HG02623 (cell line): ENCODE data around the gene CRISPLD2.

ENCODE experiments used
- ATAC-seq: cut with Tn5 transposase; IDR thresholded peaks from one replicate; pipeline ENCODE4 v1.9.1; 2021; ENCODE audit warnings: moderate library complexity; ENCODE audit not compliant: unreplicated experiment

CRISPLD2 gene

DNA sequence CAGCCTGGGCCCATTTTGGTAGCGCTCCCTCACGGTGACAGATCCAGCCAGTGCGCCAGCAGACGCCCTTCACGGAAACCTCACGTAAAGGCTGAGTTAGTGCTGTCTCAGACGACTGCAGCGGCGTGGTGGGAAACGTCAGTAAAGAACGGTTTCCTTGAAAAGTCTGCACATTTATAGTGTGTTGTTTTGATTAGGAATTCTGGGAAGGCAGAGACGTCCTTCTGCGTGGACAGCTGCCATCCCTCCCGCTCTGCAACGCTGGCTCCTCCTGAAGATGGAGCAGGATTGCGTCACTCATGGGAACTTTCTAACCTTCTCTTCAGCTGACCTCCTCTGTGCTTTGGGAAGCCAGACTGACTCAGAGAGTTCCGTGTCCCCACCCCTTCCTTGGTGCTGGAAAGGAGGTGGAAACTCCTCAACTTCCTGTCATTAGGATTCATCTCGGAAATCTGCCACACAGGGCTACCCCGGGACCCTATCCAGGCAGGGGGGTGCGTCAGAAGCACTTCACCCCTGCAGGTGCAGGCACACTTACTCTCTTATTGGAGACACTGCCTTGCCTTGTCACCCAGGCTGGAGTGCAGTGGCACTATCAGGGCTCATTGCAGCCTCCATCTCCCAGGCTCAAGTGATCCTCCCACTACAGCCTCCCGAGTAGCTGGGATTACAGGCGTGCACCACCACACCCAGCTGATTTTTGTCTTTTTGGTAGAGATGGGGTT lies 24.3 kb upstream of the CRISPLD2 start:
- no peak for ATAC-seq

GRCh38 chr16:84800158-84800978 lies 19.4 kb upstream of the CRISPLD2 start:
- ATAC-seq: no peak

DNA sequence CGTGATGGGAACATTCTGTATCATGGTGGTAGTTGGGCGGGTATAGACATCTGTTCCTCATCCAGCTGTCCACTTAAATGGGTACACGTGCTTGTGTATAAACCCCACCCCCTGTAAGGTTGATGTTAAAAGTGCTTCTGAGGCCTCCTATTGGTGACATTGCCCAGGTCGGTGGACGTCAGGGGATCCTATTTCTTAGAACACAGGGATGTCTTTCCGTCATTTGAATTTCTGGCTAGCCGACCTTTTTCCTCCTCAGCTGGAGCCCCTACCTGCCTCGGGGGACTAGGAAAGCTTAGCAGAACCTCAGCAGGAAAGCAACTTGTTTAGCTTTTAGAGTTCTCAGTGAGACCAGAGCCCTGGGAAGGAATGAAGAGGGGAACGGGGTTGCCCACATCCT lies 16.6 kb upstream of the CRISPLD2 start:
- ATAC-seq: no peak

DNA sequence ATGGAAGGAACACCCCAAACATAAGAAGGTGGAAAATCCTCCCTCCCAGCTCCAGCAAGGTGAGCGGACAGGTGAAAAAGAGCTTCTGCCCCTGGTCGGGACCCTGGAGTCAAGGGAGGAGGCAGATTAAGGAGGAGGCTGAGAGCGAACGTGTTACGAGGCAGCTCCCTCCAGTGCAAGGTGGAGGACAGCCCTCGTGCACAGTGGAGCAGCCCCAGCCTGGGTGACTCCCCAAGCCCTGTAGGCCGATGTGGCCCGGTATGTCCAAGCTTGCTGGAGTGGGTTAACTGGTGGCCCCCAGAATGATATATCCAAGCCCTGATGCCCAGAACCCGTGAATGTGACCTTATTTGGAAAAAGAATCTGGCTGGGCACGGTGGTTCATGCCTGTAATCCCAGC lies 15.5 kb upstream of the CRISPLD2 start:
- ATAC-seq: no peak

DNA sequence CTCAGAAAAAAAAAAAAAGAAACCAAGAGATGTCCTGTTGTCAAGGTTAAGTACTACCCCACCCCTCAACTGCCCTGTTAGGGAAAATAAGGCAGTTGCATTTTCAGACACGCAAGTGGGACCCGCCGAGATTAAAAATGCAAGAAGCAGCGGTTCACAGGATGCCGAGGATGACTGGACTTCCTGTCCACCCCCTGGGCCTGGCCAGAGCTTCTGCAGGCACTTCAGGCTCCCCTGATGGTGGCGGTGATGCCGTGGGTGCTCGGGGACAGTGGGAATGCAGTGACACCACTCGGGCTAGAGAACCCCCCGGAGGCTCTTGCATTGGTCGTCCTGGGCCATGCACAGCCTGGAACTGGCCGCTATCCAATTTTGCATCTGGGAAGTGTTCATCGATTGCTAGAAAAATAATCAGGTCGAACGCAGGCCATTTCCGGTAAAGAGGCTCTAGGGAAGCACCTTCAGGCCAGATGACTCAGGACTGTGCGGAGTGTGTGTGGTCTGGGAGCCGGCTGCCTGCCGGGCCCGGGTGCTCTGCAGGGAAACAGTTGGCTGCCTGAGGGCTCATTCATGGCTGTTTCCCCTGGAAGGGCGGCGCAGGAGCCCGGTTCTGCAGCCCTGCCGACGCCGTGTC lies 13.4 kb upstream of the CRISPLD2 start:
- no peak for ATAC-seq

DNA sequence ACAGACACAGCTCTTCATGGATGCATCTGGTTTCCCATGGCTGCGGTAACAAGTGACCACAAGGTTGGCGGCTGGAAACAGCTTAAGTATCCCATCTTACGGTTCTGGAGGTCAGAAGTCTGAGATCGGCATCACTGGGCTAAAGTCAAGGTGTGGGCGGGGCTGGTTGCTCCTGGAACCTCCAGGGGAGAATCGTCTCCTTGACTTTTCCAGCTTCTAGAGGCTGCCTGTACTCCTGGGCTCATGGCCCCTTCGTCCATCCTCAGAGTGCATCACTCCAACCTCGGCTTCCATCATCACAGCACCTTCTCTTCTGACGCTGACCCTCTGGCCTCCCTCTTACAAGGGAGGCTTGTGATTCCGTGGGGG lies 12.9 kb upstream of the CRISPLD2 start:
- ATAC-seq: no peak

DNA sequence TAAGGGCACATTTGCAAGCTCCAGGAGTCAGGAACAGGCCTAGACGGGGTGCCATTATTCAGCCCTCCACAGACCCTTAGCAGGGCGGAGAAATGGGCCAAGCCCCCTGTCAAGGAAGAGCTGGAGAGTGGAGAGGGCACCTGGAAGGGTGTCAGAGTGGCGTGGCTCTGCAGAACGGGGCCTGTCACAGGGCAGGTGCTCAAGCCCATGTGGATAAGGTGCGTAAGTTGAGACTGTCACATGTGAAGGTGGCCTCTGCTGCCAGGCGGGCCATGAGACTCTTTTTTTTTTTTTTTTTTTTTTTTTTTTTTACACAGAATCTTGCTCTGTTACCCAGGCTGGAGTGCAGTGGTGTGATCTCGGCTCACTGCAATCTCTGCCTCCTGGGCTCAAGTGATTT lies 12.0 kb upstream of the CRISPLD2 start:
- ATAC-seq: no peak

DNA sequence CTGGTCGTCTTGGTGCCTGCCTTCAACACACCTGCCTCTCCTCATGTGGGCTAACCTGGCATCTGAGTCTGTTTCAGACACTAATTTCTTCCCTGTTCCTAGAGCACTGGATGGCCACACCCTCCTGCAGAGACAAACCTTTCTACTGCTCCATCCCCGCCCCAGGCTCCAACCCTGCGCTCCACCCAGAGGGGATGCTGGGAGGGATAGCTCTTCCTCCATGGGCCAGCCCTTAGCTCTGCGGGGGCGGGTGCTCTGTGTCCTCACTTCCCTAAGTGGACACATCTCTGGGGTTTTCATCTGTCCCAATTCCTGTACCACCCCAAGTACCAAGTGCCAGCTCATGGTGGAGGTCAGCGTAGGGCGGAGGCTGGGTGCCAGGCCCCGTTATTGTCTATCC lies 11.0 kb upstream of the CRISPLD2 start:
- ATAC-seq: no peak

DNA sequence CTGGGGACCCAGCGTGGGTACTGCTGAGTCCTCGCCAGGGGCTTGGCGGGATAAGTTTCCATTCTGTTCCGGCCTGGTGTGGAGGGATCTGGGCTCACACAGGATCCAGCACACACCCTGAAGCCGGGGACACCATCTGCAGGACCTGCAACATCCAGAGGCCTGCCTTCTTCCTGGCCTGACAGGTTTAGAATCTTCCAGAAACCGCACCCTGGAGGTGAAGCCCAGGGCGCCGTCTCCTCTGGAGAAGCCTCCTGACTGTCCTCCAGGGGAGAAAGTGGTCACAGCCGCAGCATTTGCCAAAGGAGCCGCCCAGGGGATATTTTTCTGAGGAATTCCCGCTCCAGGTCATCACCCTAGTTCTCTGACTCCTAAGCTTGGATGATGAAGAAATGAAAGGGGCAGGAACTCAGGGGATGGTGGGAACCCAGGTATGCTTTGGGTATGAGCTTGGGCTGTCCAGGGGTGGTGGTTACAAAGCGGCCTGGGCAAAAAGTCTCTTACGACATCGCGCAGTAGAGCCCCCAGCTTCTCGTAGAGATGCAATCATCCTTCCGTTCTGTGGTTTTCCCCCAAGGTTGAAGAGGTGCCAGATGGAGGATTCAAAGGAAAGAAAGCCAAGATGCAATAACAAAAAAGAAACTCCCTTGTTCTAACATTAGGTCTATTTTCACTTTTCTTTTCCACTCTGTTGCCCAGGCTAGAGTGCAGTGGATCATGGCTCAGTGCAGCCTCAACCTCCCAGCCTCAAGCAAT lies 9.1 kb upstream of the CRISPLD2 start:
- ATAC-seq: no peak

DNA sequence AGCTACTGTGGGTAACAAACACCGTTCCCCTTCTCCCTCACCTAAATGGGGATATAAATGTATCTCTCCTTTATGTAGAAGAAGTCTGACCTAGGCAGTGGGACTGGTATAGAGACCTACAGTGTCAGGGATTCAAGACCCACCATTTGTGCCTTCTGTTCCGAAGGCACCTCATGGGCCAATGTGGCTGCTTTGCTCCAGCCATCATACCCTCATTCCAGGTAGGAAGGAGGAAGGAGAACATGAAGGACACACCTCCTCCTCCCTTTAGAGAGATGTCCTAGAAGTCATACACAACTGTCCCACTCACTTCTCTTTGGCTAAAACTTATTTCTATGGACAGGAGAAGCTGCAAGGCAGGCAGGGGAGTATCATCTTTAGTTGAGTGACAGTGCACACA lies 8.3 kb upstream of the CRISPLD2 start:
- no peak for ATAC-seq

- no peak for ATAC-seq
Observed at GRCh38 chr16:84813141-84813934, 6.4 kb upstream of the CRISPLD2 start.

DNA sequence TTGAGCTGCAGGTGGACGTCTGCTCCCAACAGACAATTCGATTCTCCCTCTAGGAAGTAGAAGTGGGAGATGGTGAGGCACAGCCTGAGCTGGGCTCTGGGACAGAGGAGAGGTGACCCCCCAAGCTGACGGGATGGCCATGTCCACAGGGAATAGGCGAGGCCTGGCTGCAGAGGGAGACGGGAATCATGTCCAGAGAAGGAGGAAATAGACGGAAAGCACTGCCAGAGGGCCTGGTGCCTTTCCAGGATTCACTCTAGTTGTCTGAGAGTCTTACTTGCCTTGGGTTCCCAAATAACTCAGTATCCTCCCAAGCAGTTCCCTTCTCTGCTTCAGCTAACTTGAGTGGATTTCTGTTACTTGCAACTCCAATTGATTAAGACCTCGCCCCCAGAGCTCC lies 4.3 kb upstream of the CRISPLD2 start:
- ATAC-seq: no peak

DNA sequence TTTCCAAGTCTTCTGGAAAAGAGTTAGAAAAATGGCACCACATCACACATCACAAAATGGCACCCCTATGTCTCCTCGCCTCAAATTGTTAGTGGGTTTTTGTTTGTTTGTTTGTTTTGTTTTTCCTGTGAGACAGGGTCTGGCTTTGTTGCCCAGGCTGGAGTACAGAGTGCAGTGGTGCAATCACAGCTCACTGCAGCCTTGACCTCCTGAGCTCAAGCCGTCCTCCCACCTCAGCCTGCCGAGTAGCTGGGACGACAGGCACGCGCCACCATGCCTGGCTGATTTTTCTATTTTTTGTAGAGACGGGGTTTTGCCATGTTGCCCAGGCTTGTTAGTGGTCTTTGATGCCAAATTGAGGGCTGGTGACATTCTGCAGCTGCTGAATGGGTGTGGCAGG lies 3.8 kb upstream of the CRISPLD2 start:
- ATAC-seq: no peak

DNA sequence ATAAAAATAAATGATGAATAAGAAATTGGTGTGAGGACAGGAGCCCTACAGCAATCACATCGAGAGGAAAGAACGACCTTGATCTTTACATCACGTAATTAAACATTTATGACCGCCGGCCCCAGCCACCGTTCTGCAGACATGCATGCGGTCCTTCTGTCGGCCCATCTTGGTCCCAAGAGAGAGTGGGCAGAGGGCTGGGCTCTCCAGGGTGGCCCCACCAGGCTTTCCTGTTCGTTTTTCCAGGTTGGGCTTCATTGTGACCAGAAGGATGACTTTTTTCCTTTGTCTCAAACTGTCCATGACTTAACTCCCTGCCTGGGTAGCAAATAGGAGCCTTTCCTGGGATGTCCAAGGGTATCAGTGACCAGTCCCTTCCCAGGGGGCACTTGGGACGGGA lies 3.3 kb upstream of the CRISPLD2 start:
- ATAC-seq: no peak

DNA sequence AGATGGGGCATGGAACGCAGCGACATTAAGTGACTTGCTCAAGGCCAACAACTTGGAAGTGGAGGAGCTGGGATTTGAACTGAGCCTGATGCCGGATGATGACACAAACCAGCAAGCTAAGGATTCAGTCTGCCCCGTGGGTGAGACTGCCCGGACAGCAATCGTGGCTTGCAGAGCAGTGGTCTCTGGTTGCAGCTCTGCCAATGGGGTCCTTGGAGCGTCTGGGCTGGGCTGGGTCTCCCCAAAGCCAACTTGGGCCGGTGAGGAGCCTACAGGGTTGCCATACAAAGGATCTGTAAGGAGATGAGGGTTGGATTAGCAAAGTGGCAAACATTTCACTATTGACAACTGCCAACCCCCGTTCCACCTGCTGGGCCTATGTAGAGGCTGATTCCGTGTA lies 2.6 kb upstream of the CRISPLD2 start:
- ATAC-seq: no peak

- no peak for ATAC-seq
Observed at GRCh38 chr16:84817613-84818012, 2.2 kb upstream of the CRISPLD2 start.

DNA sequence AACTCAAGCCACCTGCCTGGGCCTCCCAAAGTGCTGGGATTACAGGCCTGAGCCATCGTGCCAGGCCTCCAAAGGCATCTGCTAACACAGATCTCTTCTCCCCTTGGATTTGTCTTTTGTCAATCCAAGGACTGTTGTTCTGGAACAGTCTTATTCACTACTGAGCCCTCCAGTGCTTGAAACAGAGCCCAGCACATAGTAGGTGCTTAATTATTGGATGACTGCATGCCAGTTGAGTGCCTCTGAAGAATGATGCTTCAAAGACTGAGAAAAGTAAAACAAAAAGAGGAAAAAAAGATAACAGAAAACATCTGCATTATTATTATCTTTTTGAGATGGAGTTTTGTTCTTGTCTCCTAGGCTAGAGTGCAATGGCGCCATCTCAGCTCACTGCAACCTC lies 1.7 kb upstream of the CRISPLD2 start:
- ATAC-seq: no peak

DNA sequence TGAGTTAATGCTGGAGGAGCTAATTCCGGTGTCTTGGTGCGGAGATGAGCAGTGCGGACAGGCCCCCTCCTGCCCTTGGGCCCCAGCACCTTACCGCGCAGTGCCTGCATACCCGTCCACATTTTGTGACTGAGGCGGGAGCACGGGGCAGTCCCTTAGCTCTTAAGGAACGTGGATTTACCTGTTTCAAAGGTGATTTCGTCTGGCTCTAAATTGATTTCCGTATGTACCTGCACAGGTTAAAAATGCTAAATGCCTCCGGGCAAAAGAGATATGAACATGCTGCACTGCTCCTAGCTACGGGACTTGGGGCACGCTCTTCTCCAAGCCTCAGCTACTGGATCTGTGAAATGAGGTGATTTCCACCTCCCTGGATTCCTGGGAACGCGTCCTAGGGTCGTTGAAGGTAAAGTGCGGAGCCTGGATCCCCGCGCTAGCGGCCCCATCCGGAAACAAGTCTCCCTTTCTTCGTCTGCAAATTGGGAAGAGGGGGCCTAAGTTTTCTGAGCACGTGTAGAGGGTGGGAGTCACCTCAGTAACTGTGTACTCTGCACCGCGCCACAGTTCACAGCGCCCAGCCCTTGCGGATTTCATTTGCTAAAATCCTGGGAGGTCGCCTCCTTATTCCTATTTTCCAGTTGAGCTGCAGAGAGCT lies 669 bp upstream of the CRISPLD2 start:
- ATAC-seq: no peak

DNA sequence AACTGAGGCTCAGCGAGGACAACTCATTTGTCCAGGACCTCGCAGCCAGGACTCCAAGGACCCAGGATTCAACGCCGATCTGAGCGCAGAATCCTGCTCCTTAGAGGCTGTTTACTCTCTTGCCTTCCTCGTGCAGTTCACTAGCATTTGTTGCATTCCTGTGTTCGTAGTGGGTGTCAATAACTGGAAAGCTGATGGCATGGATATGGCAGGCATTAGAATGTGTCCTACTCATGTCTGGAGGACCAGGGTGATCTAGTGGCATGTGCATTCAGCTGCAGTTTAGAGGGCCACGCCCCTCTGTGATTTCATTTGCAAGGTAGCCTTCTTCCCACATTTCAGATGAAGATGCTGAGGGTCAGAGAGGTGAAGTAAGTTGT lies 510 bp downstream of the CRISPLD2 start:
- no peak for ATAC-seq

GRCh38 chr16:84820771-84821170 lies 986 bp downstream of the CRISPLD2 start:
- ATAC-seq: no peak
